Liver (tissue), 9 donors: Measurements from ENCODE around the gene NLRP6. TPM values are rescaled to one million over a fixed set of nuclear protein-coding genes. Genes with fewer than 3 reads are reported as not detected.

Experiments used
- DNase-seq: peaks from one replicate; pipeline ENCODE4 v3.0.0-alpha.2; 2017; ENCODE audit warnings: low spot score
- H3K27ac ChIP-seq, 2 donors: one replicate each; pipeline ENCODE4 v1.7.0; 2013; ENCODE audit warnings: inconsistent platforms in 2 of 2, low read length in 2 of 2, control low read depth in 1 of 2, low read depth in 1 of 2, mild to moderate bottlenecking in 1 of 2
- H3K27me3 ChIP-seq, 4 donors: one replicate each; pipeline versions ENCODE4 v1.6.1 to v1.7.0; 2013; ENCODE audit warnings: low read length in 3 of 4, inconsistent platforms in 1 of 4, mild to moderate bottlenecking in 1 of 4, moderate library complexity in 1 of 4; ENCODE audit not compliant: control insufficient read depth in 4 of 4, insufficient read depth in 4 of 4
- H3K36me3 ChIP-seq, 4 donors: one replicate each; pipeline versions ENCODE4 v1.6.1 to v1.7.0; 2013; ENCODE audit warnings: low read length in 3 of 4, mild to moderate bottlenecking in 3 of 4, low read depth in 1 of 4, moderate library complexity in 1 of 4; ENCODE audit not compliant: control insufficient read depth in 4 of 4, insufficient read depth in 3 of 4
- H3K4me1 ChIP-seq, 4 donors: one replicate each; pipeline versions ENCODE4 v1.6.1 to v1.7.0; 2013; ENCODE audit warnings: low read length in 3 of 4, mild to moderate bottlenecking in 3 of 4, moderate library complexity in 1 of 4; ENCODE audit not compliant: control insufficient read depth in 4 of 4, insufficient read depth in 4 of 4
- H3K4me3 ChIP-seq, 3 donors: one replicate each; pipeline versions ENCODE4 v1.6.1 to v1.7.0; 2013; ENCODE audit warnings: low read length in 3 of 3, control low read depth in 1 of 3, low read depth in 1 of 3, mild to moderate bottlenecking in 1 of 3
- H3K9ac ChIP-seq, 2 donors: one replicate each; pipeline ENCODE4 v1.7.0; 2013; ENCODE audit warnings: low read length in 2 of 2, mild to moderate bottlenecking in 2 of 2, moderate library complexity in 2 of 2, control low read depth in 1 of 2, low read depth in 1 of 2
- H3K9me3 ChIP-seq, 4 donors: one replicate each; pipeline versions ENCODE4 v1.6.1 to v1.7.0; 2013; ENCODE audit warnings: low read length in 3 of 4; ENCODE audit not compliant: control insufficient read depth in 4 of 4
- EGR1 ChIP-seq, 2 donors: IDR thresholded peaks; 2 replicates each; pipeline ENCODE4 v1.6.1; 2016 to 2018; ENCODE audit warnings: antibody characterized with exemption in 2 of 2, low read depth in 2 of 2
- FOXA1 ChIP-seq: IDR thresholded peaks from 2 replicates; pipeline ENCODE4 v1.6.1; 2016; ENCODE audit warnings: antibody characterized with exemption
- FOXA2 ChIP-seq: IDR thresholded peaks from 2 replicates; pipeline ENCODE4 v1.6.1; 2016; ENCODE audit warnings: antibody characterized with exemption
- GABPA ChIP-seq, 2 donors: IDR thresholded peaks in 1 of 2; conservative IDR thresholded peaks in 1 of 2; 2 replicates each; pipeline ENCODE4 v1.6.1; 2016; ENCODE audit warnings: antibody characterized with exemption in 2 of 2, mild to moderate bottlenecking in 1 of 2, moderate library complexity in 1 of 2
- HNF4A ChIP-seq, 2 donors: conservative IDR thresholded peaks; 2 replicates each; pipeline ENCODE4 v1.6.1; 2016; ENCODE audit warnings: antibody characterized with exemption in 2 of 2, mild to moderate bottlenecking in 2 of 2
- HNF4G ChIP-seq: IDR thresholded peaks from 2 replicates; pipeline ENCODE4 v1.6.1; 2016; ENCODE audit warnings: antibody characterized with exemption
- JUND ChIP-seq, 2 donors: IDR thresholded peaks; 2 replicates each; pipeline ENCODE4 v1.6.1; 2016; ENCODE audit warnings: antibody characterized with exemption in 2 of 2
- NR2F2 ChIP-seq: IDR thresholded peaks from 2 replicates; pipeline ENCODE4 v1.6.1; 2016; ENCODE audit warnings: antibody characterized with exemption
- RAD21 ChIP-seq, 2 donors: IDR thresholded peaks; 2 replicates each; pipeline ENCODE4 v1.6.1; 2016; ENCODE audit warnings: antibody characterized with exemption in 2 of 2, mild to moderate bottlenecking in 2 of 2
- SP1 ChIP-seq: IDR thresholded peaks from 2 replicates; pipeline ENCODE4 v1.6.1; 2018; ENCODE audit warnings: antibody characterized with exemption, mild to moderate bottlenecking
- TAF1 ChIP-seq: conservative IDR thresholded peaks from 2 replicates; pipeline ENCODE4 v1.6.1; 2016; ENCODE audit warnings: antibody characterized with exemption, mild to moderate bottlenecking
- WGBS: extraction: QIAGEN DNeasy Blood & Tissue Kit; methylation state at CpG from one replicate; pipeline ENCODE4 v1.1.7; 2013; 5-methylcytosine and 5-hydroxymethylcytosine counted together
- polyA plus RNA-seq, 2 donors: library from polyadenylated mRNA; stranded (reverse) in 1 of 2; unstranded in 1 of 2; fragments of 200-250 nt in 1 of 2; fragments of >200 nt in 1 of 2; fragmentation: Nextera tagmentation in 1 of 2; extraction: Ambion mirVana in 1 of 2; gene quantifications; one replicate each; pipeline versions ENCODE4 v1.2.1 to v1.2.3, GENCODE V29; 2013 to 2015
- total RNA-seq, 2 donors: library from RNA; depleted of rRNA; stranded (reverse); fragments of >200 nt; gene quantifications; one replicate each; pipeline ENCODE4 v1.2.3, GENCODE V29; 2014
- TF ChIP-seq, protein P1 (sequence below): IDR thresholded peaks from 2 replicates; pipeline ENCODE4 v1.6.1; 2016; ENCODE audit warnings: antibody characterized with exemption
- TF ChIP-seq, protein P2 (sequence below): IDR thresholded peaks from 2 replicates; pipeline ENCODE4 v1.6.1; 2016; ENCODE audit warnings: antibody characterized with exemption
- TF ChIP-seq, protein P3 (sequence below): fragments of 150-350 bp; IDR thresholded peaks from 2 replicates; pipeline ENCODE4 v1.5.1; 2017; ENCODE audit warnings: improper control_type of control experiment, low read depth, low read length; ENCODE audit not compliant: missing input control
- TF ChIP-seq, protein P4 (sequence below): IDR thresholded peaks from 2 replicates; pipeline ENCODE4 v1.6.1; 2016; ENCODE audit warnings: antibody characterized with exemption
- TF ChIP-seq, protein P5 (sequence below): IDR thresholded peaks from 2 replicates; pipeline ENCODE4 v1.6.1; 2016; ENCODE audit warnings: antibody characterized with exemption, mild to moderate bottlenecking
- donor health status: healthy.
- donor health status: healthy.
- donor health status: healthy.
- donor health status: healthy.
- donor health status: healthy.

The NLRP6 gene
- total and polyA plus RNA-seq, 4 donors: 0.05 to 5.7 (median 0.97) TPM

DNA sequence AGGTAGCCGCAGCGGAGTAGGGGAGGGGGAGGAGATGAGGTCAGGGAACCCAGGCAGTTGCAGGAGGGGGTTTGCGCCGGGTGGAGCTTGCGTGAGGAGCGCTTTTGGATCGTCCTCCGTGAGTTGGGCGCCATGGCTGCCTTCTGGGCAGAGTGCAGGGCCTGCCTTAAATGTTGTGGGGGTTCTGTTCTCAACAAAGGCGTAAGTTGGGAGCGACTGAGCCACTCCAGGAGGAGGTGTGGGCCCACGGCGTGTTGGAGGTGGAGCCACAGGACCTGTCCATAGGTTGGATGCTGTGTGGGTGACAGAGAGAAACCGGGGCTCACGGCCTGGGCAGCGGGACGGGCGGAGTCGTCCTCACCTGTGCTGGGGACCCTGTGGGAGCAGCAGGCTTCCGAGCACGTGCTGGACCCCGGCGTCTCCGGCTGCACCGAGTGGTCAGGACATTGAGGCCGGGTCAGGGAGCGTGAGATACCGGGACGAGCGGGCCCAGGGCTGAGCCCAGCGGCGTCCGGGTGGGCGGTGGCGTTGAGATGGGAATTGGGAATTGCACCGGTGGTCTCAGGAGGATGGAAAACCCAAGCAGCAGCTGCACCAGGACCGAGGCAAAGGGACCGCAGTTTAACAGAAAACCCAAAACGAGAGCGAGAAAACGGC lies 9.7 kb downstream of the NLRP6 start:
- H3K4me3 ChIP-seq: peak overlapping the region; percentile 68 to 76 (median 73)
- TF ChIP-seq TAF1 (no peak), HNF4A (conservative IDR thresholded peaks at IDR 0.05) (no peak), HNF4G (no peak), GABPA (IDR thresholded peaks at IDR 0.05 in 1 of 2, conservative IDR thresholded peaks at IDR 0.05 in 1 of 2) (no peak), SP1 (no peak)
- TF ChIP-seq, protein P1, sequence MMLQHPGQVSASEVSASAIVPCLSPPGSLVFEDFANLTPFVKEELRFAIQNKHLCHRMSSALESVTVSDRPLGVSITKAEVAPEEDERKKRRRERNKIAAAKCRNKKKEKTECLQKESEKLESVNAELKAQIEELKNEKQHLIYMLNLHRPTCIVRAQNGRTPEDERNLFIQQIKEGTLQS: no peak
- TF ChIP-seq, protein P2, sequence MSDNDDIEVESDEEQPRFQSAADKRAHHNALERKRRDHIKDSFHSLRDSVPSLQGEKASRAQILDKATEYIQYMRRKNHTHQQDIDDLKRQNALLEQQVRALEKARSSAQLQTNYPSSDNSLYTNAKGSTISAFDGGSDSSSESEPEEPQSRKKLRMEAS: no peak
- TF ChIP-seq, protein P3, sequence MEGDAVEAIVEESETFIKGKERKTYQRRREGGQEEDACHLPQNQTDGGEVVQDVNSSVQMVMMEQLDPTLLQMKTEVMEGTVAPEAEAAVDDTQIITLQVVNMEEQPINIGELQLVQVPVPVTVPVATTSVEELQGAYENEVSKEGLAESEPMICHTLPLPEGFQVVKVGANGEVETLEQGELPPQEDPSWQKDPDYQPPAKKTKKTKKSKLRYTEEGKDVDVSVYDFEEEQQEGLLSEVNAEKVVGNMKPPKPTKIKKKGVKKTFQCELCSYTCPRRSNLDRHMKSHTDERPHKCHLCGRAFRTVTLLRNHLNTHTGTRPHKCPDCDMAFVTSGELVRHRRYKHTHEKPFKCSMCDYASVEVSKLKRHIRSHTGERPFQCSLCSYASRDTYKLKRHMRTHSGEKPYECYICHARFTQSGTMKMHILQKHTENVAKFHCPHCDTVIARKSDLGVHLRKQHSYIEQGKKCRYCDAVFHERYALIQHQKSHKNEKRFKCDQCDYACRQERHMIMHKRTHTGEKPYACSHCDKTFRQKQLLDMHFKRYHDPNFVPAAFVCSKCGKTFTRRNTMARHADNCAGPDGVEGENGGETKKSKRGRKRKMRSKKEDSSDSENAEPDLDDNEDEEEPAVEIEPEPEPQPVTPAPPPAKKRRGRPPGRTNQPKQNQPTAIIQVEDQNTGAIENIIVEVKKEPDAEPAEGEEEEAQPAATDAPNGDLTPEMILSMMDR: no peak
- TF ChIP-seq, protein P4, sequence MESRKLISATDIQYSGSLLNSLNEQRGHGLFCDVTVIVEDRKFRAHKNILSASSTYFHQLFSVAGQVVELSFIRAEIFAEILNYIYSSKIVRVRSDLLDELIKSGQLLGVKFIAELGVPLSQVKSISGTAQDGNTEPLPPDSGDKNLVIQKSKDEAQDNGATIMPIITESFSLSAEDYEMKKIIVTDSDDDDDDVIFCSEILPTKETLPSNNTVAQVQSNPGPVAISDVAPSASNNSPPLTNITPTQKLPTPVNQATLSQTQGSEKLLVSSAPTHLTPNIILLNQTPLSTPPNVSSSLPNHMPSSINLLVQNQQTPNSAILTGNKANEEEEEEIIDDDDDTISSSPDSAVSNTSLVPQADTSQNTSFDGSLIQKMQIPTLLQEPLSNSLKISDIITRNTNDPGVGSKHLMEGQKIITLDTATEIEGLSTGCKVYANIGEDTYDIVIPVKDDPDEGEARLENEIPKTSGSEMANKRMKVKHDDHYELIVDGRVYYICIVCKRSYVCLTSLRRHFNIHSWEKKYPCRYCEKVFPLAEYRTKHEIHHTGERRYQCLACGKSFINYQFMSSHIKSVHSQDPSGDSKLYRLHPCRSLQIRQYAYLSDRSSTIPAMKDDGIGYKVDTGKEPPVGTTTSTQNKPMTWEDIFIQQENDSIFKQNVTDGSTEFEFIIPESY: no peak
- TF ChIP-seq, protein P5, sequence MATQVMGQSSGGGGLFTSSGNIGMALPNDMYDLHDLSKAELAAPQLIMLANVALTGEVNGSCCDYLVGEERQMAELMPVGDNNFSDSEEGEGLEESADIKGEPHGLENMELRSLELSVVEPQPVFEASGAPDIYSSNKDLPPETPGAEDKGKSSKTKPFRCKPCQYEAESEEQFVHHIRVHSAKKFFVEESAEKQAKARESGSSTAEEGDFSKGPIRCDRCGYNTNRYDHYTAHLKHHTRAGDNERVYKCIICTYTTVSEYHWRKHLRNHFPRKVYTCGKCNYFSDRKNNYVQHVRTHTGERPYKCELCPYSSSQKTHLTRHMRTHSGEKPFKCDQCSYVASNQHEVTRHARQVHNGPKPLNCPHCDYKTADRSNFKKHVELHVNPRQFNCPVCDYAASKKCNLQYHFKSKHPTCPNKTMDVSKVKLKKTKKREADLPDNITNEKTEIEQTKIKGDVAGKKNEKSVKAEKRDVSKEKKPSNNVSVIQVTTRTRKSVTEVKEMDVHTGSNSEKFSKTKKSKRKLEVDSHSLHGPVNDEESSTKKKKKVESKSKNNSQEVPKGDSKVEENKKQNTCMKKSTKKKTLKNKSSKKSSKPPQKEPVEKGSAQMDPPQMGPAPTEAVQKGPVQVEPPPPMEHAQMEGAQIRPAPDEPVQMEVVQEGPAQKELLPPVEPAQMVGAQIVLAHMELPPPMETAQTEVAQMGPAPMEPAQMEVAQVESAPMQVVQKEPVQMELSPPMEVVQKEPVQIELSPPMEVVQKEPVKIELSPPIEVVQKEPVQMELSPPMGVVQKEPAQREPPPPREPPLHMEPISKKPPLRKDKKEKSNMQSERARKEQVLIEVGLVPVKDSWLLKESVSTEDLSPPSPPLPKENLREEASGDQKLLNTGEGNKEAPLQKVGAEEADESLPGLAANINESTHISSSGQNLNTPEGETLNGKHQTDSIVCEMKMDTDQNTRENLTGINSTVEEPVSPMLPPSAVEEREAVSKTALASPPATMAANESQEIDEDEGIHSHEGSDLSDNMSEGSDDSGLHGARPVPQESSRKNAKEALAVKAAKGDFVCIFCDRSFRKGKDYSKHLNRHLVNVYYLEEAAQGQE: no peak
- DNase-seq: no peak
- peaks cover 0 to 19% (median 11%) of the 10 kb centered on the region in 4 donors for H3K4me1 ChIP-seq
- no peaks in the 10 kb centered on the region for H3K36me3 ChIP-seq
- H3K27ac ChIP-seq: peak overlapping the region; percentile 64 to 80
- H3K9ac ChIP-seq: peak overlapping the region; percentile 19 to 64
- H3K27me3 ChIP-seq: no peaks in the 10 kb centered on the region
- no peaks in the 10 kb centered on the region for H3K9me3 ChIP-seq
- 27% methylated on average over 41 of the region's 41 CpGs for WGBS

DNA sequence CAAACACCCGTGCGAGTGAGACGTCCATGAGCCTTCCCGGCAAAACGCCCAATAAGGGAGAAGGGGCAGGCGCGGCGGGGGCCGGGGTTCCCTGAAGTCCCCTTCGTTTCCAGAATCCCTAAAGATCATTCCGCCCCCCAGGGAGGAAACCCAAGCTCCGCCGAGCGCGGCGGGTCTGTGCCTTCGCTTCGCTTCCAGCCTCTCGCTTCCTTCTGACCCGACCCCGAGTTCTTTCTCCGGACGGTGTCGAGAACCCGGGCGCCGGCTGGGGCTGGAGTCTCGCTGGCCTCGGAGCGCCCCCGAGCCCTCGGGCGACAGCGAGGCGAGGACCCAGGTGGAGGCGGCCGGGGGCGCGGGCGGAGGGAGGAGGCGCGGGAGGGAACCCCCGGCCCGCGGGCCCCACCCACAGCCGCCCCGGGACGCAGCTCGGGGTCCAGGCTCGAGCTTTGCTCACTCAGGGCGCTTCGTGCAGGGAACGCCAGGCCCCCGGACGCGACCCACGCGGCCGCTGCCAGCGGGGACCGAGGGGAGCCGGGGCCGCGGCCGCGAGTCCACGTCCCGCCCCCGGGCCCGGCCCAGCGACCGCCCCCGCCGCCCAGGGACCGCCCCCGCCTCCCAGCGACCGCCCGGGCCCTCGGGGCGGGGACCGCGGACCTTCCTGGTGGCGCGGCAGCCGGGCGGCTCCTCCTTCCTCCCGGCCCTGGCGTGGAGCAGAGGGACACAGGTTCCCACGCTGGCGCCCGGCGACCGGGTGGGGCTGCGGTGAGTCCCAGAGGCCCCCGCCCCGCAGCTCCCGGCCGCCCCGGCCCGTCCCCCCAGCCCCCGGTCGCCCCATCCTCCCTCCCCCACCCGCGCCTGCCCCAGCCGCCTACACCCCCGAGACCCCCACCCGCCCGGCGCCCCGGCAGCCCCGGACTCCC lies 10.5 kb downstream of the NLRP6 start, which contains the start of gene PGGHG:
PGGHG (plus strand) TSS at position 649 of the 920 bp plus-strand sequence. CDS start 691 bp downstream, outside the sequence.
- peak within 1 kb of the TSS; percentile 64 to 80 for H3K27ac ChIP-seq
- 1% methylated on average over 112 of the region's 112 CpGs for WGBS
- H3K4me3 ChIP-seq: peak within 1 kb of the TSS; percentile 68 to 76 (median 73)
- H3K36me3 ChIP-seq: peaks cover 0 to 2% (median 0%) of the 10 kb centered on the region in 4 donors
- peaks cover 0 to 19% (median 11%) of the 10 kb centered on the region in 4 donors for H3K4me1 ChIP-seq
- no peak for DNase-seq
- no peaks in the 10 kb centered on the region for H3K27me3 ChIP-seq
- peak within 1 kb of the TSS; percentile 19 to 64 for H3K9ac ChIP-seq
- H3K9me3 ChIP-seq: no peaks in the 10 kb centered on the region
- no peak for TF ChIP-seq GABPA (IDR thresholded peaks at IDR 0.05 in 1 of 2, conservative IDR thresholded peaks at IDR 0.05 in 1 of 2)
- TF ChIP-seq EGR1 (IDR thresholded peaks at IDR 0.05; ENCODE audit: low read depth in 2 of 2): no peak
- no peak for TF ChIP-seq TAF1
- TF ChIP-seq RAD21 (IDR thresholded peaks at IDR 0.05): no peak
- no peak for TF ChIP-seq NR2F2
- TF ChIP-seq JUND (IDR thresholded peaks at IDR 0.05): no peak
- TF ChIP-seq, protein P5: no peak
- no peak for TF ChIP-seq FOXA1
- TF ChIP-seq, protein P2: no peak
- no peak for TF ChIP-seq SP1
- no peak for TF ChIP-seq FOXA2
- TF ChIP-seq HNF4A (conservative IDR thresholded peaks at IDR 0.05): no peak
